ENCODE data around the gene C17orf107.

The C17orf107 gene

DNA sequence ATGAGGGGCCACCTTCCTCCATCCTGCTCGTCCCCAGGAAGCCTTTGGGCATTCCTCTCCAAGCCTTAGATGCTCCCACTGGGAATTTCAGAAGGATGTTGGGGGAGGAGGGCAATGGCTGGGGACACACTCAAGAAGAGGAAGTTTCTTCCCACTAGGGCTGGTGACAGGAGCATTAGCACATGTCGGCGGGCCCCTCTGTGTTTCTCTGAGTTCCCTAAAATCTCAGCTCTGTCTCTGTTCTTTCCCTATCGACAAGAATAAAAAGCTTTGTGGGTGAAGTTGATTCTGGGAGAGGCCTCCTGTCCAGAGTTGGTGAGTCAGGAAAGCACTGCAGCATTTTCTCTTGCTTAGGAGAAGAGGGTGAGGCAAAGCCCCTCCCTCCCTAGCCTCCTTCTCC, 19.7 kb upstream of the C17orf107 start:
- no peak for DNase-seq

DNA sequence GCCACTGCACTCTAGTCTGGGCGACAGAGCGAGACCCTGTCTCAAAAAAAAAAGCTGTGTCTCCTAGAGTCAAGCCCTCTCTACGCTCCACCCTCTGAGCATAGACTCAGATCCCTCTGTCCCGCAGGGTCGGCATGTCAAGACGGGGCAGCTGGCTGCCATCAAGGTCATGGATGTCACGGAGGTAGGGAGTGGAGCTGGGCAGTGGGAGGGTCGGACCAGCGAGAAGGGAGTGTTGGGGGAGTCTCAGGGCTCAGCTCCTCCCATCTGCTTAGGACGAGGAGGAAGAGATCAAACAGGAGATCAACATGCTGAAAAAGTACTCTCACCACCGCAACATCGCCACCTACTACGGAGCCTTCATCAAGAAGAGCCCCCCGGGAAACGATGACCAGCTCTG, 18.5 kb upstream of the C17orf107 start:
- no peak for DNase-seq

DNA sequence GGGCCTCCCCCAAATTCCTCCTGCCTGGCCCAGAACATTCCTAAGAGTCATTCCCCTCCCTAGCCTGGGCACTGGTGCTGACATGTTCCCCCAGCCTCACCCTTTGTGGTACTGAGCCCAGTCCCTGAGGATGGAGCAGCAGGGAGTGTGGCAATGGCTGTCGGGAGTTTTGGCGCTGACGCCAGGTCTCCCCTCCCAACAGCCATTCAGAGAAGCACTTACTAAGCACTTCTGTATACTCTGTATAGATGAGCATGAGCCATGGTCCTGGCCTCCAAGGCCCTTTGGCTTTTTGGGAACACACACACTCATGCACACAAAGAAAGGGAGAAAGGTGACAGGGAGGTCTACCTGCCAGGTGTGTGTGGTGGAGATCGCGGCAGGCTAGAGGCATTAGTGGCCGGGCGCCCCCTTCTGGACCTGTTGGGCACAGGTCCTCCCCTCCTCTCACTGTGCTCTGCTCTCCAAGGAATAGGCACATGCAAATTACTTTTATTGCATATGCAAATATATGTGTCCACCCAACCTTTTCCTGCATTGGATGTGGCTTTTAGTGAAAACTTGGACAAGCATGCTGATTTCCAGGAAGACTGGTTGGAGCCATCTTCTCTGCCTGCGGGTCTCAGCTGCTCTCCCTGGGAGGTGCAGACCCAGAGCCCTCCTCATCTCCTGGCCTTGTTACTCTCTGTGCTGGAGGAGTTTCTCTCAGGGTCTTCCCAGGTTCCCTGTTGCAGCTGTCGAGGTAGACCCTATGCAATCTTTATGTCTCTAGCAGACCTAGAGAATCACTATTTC, 17.4 kb upstream of the C17orf107 start:
- peak; percentile 77 for DNase-seq

DNA sequence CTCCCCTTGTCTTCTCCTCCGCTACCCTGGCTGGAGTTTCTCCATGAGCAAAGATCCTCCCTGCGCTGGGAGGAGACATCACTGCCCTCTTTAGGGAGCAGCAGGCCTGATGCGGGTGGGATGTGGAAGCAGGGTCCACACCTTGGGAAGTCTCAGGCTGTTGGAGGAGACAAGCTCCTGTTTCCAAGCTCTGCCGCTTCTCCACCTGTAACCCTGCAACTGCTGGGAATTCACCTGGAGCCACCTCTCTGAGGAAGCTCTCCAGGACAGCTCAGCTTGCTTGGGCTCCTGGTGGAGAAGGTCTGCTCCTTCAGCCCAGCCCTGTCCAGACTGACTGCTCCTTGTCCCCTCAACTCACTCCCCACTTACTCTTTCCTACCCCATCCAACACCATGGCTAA, 14.8 kb upstream of the C17orf107 start:
- DNase-seq = no peak

DNA sequence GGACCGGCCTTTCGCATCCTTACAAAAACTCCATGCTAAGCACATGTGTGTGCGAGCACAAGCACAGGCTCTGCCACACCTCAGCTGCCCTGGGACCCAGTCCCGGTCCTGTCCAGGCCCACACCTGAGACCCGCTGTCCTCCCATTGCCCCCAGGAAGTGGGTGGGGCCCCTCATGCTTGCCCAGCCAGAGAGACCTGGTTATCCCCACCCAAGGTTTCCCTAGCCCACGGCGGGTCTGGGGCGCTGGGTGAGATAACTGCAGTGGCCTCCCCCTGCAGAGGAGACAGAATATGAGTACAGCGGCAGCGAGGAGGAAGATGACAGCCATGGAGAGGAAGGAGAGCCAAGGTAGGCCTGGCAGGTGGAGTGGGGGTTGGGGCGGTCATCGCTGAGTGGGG, 12.5 kb upstream of the C17orf107 start:
- DNase-seq = no peak

DNA sequence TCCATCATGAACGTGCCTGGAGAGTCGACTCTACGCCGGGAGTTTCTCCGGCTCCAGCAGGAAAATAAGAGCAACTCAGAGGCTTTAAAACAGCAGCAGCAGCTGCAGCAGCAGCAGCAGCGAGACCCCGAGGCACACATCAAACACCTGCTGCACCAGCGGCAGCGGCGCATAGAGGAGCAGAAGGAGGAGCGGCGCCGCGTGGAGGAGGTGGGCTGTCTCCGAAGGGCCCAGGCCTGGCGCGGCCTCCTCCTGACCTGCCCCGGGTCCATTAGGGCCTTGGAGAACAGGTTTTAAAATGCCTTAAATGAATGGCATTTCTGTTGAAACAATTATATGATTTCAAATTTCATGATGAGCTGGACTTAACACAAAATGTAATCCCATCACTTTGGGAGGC, 11.8 kb upstream of the C17orf107 start:
- no peak for DNase-seq

DNA sequence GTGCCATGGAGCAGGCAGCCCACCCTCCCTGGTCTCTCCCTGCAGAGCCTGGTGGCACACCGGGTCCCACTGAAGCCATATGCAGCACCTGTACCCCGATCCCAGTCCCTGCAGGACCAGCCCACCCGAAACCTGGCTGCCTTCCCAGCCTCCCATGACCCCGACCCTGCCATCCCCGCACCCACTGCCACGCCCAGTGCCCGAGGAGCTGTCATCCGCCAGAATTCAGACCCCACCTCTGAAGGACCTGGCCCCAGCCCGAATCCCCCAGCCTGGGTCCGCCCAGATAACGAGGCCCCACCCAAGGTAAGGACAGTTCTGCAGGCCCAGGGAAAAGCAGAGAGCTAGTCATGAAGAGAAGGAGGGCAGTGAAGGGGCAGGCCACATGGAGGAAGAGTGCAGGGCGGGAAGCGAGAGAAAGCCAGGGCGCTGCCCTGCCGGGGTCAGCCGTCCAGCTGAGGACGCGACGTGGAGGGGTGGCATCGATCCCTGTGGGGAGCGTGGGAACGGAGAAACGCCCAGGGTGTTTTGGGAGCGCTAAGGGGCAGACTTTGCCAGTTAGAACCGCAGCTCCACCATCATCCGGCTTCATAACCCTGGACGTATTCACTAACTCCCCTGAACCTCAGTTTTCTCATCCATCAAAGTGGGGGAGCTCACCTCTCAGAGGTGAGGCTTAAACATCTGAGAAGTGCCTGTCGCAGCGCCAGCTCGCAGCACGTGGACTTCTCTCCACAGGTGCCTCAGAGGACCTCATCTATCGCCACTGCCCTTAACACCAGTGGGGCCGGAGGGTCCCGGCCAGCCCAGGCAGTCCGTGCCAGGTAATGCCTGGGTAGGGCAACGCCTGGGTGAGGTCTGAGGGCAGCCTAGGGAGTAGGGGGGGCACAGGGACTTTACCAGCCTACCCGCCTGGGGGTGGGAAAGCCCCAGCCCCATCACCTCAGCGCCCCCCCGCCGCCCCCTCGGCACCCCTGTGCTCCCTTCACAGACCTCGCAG, 7.6 kb upstream of the C17orf107 start:
- DNase-seq = no peak

DNA sequence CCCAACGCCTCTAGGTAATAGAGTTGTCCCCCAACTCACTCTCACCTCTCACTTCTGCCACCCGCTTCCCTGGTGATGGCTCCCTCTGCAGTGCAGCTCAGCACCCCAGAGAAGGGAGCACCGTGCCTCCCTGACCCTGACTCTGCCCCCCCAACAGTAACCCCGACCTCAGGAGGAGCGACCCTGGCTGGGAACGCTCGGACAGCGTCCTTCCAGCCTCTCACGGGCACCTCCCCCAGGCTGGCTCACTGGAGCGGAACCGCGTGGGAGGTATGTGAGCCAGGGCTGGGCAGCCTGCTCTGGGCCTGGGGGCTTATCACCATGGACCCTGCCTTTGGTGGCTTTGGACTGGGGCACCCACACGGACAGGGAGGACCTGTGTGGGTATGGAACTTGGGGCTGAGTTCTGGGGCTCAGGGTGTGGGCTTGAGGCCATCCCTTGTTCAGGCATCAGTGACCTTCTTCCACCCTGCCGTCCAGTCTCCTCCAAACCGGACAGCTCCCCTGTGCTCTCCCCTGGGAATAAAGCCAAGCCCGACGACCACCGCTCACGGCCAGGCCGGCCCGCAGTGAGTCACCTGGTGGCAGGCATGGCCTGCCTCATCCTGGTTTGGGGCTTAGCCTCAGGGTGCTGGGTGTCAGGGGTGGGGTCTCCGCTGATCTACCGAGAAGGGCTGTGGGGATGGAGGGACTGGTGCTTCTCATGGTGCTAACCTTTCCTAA, 6.7 kb upstream of the C17orf107 start:
- DNase-seq = no peak

DNA sequence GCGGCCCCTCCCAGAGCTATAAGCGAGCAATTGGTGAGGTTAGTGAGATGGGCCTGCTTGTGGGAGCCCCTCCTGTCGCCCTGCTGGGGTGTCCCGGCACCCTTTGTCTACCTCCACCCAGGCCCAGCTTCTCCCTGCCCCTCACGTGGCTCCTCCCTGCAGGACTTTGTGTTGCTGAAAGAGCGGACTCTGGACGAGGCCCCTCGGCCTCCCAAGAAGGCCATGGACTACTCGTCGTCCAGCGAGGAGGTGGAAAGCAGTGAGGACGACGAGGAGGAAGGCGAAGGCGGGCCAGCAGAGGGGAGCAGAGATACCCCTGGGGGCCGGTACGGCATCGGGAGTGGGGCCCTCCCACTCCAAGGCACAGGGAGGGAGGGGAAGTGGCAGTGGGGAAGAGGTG, 6.1 kb upstream of the C17orf107 start:
- no peak for DNase-seq

DNA sequence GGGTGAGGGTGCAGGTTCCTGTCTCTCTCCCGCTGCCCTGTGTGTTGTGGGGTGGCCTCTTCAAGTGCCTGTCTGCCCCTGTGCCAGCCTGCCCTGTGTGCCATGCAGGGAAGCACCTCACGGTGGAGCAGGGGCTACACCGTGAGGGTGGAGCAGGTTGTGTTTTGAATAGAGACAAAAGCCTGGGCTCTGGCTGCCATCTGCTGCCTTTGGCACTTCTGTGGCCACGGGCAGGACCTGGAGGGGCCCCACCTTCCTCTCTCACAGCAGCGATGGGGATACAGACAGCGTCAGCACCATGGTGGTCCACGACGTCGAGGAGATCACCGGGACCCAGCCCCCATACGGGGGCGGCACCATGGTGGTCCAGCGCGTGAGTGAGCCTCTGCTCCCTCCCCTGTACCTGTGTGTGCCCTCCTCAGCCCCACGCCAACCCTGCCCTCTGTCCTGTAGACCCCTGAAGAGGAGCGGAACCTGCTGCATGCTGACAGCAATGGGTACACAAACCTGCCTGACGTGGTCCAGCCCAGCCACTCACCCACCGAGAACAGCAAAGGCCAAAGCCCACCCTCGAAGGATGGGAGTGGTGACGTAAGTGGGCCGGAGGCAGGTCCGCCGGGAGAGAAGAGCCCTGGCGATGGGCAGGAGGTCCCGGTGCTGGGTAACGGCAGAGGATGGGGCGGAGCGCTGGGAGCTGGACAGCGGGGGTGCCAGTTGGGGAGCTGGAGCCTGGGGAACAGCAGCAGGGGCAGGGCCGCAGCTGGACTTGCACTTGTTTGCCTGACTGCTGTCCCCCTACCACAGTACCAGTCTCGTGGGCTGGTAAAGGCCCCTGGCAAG, 5.4 kb upstream of the C17orf107 start:
- no peak for DNase-seq

DNA sequence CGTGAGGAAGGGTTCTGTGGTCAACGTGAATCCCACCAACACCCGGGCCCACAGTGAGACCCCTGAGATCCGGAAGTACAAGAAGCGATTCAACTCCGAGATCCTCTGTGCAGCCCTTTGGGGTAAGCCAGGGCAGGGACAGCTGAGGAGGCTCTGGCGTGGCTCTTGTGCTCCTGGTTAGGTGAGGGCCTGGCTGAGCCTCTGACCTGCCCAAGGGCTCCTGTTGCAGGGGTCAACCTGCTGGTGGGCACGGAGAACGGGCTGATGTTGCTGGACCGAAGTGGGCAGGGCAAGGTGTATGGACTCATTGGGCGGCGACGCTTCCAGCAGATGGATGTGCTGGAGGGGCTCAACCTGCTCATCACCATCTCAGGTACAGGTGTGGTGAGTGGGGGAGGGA, 4.2 kb upstream of the C17orf107 start:
- no peak for DNase-seq

DNA sequence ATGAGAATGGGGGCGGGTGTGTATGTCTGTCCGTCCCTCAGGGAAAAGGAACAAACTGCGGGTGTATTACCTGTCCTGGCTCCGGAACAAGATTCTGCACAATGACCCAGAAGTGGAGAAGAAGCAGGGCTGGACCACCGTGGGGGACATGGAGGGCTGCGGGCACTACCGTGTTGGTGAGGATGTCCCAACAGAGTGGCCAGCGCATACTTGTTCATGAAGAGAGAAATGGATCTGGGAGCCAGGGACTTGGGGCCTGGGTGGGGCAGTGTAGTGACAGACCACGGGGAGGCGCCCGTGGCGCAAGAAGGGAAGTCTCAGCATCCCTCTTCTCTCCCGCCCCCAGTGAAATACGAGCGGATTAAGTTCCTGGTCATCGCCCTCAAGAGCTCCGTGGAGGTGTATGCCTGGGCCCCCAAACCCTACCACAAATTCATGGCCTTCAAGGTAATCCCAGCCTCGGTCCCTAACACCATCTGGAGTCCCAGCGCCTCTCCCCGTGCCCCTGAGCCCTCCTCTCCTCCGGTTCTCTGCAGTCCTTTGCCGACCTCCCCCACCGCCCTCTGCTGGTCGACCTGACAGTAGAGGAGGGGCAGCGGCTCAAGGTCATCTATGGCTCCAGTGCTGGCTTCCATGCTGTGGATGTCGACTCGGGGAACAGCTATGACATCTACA, 3.5 kb upstream of the C17orf107 start:
- DNase-seq = no peak

DNA sequence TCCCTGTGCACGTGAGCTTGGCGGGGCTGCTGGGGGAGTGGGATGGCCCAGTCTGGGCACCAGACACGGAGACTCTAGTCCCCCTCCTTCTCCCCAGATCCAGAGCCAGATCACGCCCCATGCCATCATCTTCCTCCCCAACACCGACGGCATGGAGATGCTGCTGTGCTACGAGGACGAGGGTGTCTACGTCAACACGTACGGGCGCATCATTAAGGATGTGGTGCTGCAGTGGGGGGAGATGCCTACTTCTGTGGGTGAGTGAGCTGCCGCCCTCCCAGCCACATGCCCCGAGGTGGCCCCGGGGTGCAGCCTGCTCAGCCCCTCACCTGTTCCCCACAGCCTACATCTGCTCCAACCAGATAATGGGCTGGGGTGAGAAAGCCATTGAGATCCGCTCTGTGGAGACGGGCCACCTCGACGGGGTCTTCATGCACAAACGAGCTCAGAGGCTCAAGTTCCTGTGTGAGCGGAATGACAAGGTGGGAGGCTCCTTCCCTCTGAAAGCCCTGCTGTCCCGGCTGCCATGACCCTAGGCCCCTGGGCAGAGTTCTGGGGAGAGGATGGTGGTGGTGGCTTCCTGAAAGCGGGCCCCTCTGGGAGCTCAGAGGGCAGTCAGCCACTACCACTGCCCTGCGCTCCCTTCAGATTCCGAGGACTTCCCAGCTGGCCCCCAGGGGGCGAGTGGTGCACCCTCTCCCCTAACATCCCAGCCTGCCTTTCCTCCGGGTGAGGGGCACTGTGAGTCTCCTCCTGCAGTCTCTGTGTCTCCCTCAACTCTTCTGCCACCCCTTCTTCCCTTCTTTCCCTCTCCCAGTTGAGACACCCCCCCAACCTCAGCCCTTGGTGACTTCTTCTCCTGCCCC, 2.8 kb upstream of the C17orf107 start:
- DNase-seq = no peak

DNA sequence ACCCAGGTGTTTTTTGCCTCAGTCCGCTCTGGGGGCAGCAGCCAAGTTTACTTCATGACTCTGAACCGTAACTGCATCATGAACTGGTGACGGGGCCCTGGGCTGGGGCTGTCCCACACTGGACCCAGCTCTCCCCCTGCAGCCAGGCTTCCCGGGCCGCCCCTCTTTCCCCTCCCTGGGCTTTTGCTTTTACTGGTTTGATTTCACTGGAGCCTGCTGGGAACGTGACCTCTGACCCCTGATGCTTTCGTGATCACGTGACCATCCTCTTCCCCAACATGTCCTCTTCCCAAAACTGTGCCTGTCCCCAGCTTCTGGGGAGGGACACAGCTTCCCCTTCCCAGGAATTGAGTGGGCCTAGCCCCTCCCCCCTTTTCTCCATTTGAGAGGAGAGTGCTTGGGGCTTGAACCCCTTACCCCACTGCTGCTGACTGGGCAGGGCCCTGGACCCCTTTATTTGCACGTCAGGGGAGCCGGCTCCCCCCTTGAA, 2.1 kb upstream of the C17orf107 start:
- DNase-seq = no peak

DNA sequence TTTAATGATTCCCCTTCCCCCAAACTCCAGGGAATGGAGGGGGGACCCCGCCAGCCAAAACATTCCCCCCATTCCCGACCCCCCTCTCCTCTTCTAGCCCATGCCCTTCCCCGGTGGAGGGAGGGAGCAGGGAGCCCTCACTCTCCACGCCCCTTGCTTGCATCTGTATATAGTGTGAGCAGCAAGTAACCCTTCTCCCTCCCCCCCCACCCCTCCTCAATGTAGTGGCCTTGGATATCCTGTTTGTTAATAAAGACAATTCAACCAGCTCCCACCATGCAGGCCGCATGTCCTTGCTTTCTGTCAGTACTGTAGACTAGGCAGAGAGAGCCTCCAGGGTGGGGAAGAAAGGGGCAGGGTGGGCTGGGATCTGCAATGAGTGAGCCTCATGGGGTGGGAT, 1.6 kb upstream of the C17orf107 start:
- no peak for DNase-seq

DNA sequence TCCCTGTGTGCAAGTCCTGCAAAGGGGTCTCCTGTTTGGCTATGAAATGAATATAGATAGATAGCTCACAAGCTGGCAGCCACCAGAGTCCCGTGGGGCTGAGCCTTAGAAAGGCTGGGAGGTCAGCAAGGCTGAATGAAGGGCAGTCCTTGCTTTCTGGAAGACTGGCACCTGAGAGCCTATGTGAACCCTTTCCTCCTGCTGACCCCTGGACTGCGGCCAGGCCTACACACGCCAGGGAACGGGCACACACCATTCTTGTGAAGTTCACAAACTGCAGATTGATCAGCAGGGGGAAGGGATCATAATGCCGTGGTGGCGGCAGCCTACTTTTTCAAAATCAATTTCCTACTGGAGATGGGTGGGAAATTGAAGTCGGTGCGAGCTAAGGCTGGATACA, 985 bp upstream of the C17orf107 start:
- no peak for DNase-seq

DNA sequence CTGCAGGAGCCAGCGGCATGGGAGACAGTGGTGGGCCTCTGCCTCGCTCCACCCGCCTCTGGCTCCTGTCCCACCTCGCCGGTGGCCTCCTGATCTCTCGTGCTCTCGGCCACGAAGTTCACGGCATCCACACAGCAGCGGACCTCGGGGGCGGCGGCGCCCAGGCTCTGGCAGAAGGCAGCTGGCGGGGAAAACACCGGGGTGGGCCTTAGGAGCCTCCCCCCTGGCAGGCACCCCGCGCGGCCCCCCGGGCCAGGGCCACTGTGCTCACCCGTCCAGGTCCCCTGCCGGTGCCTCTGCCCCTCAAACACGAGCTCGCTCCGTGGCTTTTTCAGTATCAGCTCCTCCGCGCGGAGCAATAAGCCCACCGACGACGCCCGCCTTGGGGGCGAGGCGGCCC, 409 bp upstream of the C17orf107 start:
- DNase-seq = no peak

DNA sequence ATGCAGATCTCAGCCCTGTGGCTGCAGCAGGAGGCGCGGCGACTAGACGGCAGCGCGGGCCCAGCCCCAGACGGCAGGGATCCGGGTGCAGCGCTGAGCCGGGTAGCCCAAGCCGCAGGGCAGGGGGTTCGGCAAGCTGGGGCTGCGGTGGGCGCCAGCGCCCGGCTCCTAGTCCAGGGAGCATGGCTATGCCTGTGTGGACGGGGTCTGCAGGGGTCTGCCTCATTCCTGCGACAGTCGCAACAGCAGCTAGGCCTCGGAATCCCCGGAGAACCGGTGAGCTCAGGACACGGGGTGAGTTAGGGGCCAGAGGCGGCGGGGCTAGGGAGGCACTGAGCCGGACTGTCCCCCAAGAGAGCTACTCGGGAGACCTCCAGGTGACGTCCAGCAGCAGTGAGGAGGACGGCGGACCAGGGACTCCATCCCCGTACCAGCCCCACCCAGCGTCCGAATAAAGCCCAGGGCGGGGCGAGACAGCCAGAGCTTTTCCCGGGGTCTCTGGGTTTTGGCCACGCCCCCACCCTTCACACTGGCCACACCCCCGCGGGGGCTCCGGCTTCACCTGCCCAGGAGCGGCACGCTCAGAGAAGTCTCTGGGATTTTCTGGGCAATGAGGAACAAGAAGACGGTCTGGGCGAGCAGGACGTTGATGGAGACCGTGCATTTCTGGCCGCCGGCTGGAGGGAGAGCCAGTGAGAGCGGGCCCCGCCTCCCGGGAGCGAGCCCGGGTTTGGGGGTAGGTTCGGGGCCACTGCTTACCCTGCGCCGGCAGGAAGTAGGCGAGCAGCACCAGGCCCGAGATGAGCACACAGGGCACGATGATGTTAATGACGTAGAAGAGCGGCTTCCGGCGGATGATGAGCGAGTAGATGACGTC, 1.1 kb downstream of the C17orf107 start:
- peak; percentile 56 for DNase-seq

DNA sequence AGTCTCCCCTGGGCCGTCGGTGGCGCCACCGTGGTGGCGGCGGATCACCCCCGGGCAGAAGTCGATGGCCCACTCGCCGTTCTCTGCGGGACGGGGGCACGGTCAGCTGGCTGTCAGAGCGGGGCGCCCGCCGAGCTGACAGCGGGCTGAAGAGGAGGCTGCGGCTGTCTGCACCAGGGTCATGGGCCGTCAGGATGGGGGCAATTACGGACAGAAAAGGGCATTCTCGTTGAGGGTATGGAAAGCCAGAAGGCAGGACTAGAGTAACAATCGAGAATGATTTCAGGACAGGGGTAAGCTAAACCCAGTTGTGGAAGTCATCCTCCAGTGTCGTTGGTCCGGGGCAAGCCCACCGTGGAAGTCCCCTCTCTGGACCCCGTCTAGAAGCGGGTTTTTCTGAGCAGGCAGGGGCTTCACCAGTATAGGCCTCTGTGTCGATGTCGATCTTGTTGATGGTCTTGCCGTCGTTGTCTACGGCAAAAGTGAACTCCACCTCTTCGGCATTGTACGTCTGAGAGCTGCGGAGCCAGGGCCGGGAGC, 1.8 kb downstream of the C17orf107 start:
- no peak for DNase-seq
